Heart left ventricle (tissue), 13 donors: ENCODE measurements around the gene THAP4.
"Not testable (repeated sequence)": the region's sequence is repeated elsewhere in the genome, so short reads cannot be mapped to it uniquely, and the experiment has no call there.

ENCODE experiments used
- POLR2A ChIP-seq, 2 donors: fragments of 450-650 bp; IDR thresholded peaks; one replicate each; pipeline ENCODE4 v1.6.1; 2017; ENCODE audit warnings: antibody characterized with exemption in 2 of 2, mild to moderate bottlenecking in 2 of 2, moderate library complexity in 2 of 2
- TF ChIP-seq, protein P1 (sequence below), 12 donors: fragments of 200-600 bp; sonication (generic) in 4 of 12; IDR thresholded peaks; one replicate each; pipeline versions ENCODE4 v1.5.0 to v1.8.0; 2018 to 2022; ENCODE audit warnings: antibody characterized with exemption in 12 of 12, mild to moderate bottlenecking in 5 of 12
- donor health status: ischemic (EF 13 %, LVEDD 7.1; RV severe dilation, severe dysfunction).
- donor health status: DM: no; HTN: yes; CAD: no.
- donor health status: DM: no; HTN: no; CAD: no.
- donor health status: ischemic (EF 25% LVEDD 6.9; RV normal size, moderate dysfunction).
- donor health status: ischemic (EF 25% LVEDD 5.7; RV mildly dilated, moderate dysfunction).
- donor health status: ischemic (EF 35%, LVEDD 5.7; RV mildly dilated, moderate dysfunction).
- donor health status: nonischemic (EF 11% LVEDD 7.7; RV severe dilation, severe dysfunction).
- donor health status: DM: yes; HTN: yes; CAD: no.
- donor health status: PGD.
- donor health status: ischemic (EF 29% LVEDD 5.4; RV normal size, mild dysfunction).
- donor health status: nonischemic (EF 23%, LVEDD 6.1; RV moderate dilation, normal function).

GRCh38 chr2:241572915-241573651 is 63.9 kb downstream of the THAP4 start:
- TF ChIP-seq, protein P1, sequence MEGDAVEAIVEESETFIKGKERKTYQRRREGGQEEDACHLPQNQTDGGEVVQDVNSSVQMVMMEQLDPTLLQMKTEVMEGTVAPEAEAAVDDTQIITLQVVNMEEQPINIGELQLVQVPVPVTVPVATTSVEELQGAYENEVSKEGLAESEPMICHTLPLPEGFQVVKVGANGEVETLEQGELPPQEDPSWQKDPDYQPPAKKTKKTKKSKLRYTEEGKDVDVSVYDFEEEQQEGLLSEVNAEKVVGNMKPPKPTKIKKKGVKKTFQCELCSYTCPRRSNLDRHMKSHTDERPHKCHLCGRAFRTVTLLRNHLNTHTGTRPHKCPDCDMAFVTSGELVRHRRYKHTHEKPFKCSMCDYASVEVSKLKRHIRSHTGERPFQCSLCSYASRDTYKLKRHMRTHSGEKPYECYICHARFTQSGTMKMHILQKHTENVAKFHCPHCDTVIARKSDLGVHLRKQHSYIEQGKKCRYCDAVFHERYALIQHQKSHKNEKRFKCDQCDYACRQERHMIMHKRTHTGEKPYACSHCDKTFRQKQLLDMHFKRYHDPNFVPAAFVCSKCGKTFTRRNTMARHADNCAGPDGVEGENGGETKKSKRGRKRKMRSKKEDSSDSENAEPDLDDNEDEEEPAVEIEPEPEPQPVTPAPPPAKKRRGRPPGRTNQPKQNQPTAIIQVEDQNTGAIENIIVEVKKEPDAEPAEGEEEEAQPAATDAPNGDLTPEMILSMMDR (IDR thresholded peaks at IDR 0.05), result not testable (repeated sequence)
- not testable (repeated sequence) for TF ChIP-seq POLR2A (IDR thresholded peaks at IDR 0.05)
